BLaER1 (cell line): ENCODE measurements around the gene NLGN2.

Source experiments
- H3K27ac ChIP-seq: shearing (Covaris generic); formaldehyde crosslinking; 2 replicates; pipeline ENCODE4 v1.8.1; 2022
- H3K27me3 ChIP-seq: shearing (Covaris generic); formaldehyde crosslinking; 2 replicates; pipeline ENCODE4 v1.8.1; 2022
- H3K36me3 ChIP-seq: shearing (Covaris generic); formaldehyde crosslinking; 2 replicates; pipeline ENCODE4 v1.8.1; 2022
- H3K4me1 ChIP-seq: shearing (Covaris generic); formaldehyde crosslinking; 2 replicates; pipeline ENCODE4 v1.8.1; 2022
- H3K4me2 ChIP-seq: shearing (Covaris generic); formaldehyde crosslinking; 2 replicates; pipeline ENCODE4 v1.8.1; 2022
- H3K4me3 ChIP-seq: shearing (Covaris generic); formaldehyde crosslinking; 2 replicates; pipeline ENCODE4 v1.8.1; 2022
- H3K9ac ChIP-seq: shearing (Covaris generic); formaldehyde crosslinking; 2 replicates; pipeline ENCODE4 v1.8.1; 2022
- H3K9me3 ChIP-seq: shearing (Covaris generic); formaldehyde crosslinking; 2 replicates; pipeline ENCODE4 v1.8.1; 2022
- H4K20me1 ChIP-seq: shearing (Covaris generic); formaldehyde crosslinking; 2 replicates; pipeline ENCODE4 v1.8.1; 2022
- Cebpa-rat ChIP-seq: shearing (Covaris generic); IDR thresholded peaks from 2 replicates; pipeline ENCODE4 v1.8.1; 2022

NLGN2 gene

GRCh38 chr17:7410634-7411426 is 3.2 kb downstream of the NLGN2 start:
- H3K27ac ChIP-seq: no peak overlapping the region
- no peak overlapping the region for H3K4me3 ChIP-seq
- no peak for TF ChIP-seq Cebpa-rat
- H4K20me1 ChIP-seq: no peaks in the 10 kb centered on the region
- H3K4me2 ChIP-seq: no peak overlapping the region
- H3K9me3 ChIP-seq: no peaks in the 10 kb centered on the region
- H3K36me3 ChIP-seq: peaks cover 42% of the 10 kb centered on the region
- H3K9ac ChIP-seq: no peak overlapping the region
- peaks cover 30% of the 10 kb centered on the region for H3K4me1 ChIP-seq
- no peaks in the 10 kb centered on the region for H3K27me3 ChIP-seq

GRCh38 chr17:7411427-7411750 is 3.7 kb downstream of the NLGN2 start:
- no peak overlapping the region for H3K27ac ChIP-seq
- peaks cover 47% of the 10 kb centered on the region for H3K36me3 ChIP-seq

GRCh38 chr17:7413346-7413985 is 5.8 kb downstream of the NLGN2 start:
- no peaks in the 10 kb centered on the region for H3K9me3 ChIP-seq
- 0 out of 2 replicates have a peak overlapping the region, but pooled peaks have one; percentile 22 for H3K4me3 ChIP-seq
- H3K4me1 ChIP-seq: peaks cover 16% of the 10 kb centered on the region
- peak overlapping the region; percentile 68 for H3K9ac ChIP-seq
- H4K20me1 ChIP-seq: no peaks in the 10 kb centered on the region
- peaks cover 57% of the 10 kb centered on the region for H3K36me3 ChIP-seq
- H3K27ac ChIP-seq: peak overlapping the region; percentile 66
- no peak for TF ChIP-seq Cebpa-rat
- H3K4me2 ChIP-seq: peak overlapping the region; percentile 78
- H3K27me3 ChIP-seq: no peaks in the 10 kb centered on the region

More at GRCh38 chr17:7411427-7411750, 3.7 kb downstream of the NLGN2 start:
- Histone ChIP-seq H3K27me3 (no peaks in the 10 kb centered on the region), H3K4me1 (peaks cover 25% of the 10 kb centered on the region), H4K20me1 (no peaks in the 10 kb centered on the region), H3K9ac (no peak overlapping the region), H3K4me3 (no peak overlapping the region), H3K4me2 (no peak overlapping the region), H3K9me3 (no peaks in the 10 kb centered on the region)
- no peak for TF ChIP-seq Cebpa-rat

- Histone ChIP-seq H3K36me3 (peaks cover 44% of the 10 kb centered on the region), H4K20me1 (no peaks in the 10 kb centered on the region), H3K9me3 (no peaks in the 10 kb centered on the region), H3K27me3 (no peaks in the 10 kb centered on the region), H3K4me2 (no peak overlapping the region), H3K4me3 (no peak overlapping the region), H3K9ac (no peak overlapping the region), H3K27ac (no peak overlapping the region), H3K4me1 (peaks cover 16% of the 10 kb centered on the region)
- no peak for TF ChIP-seq Cebpa-rat
These were observed 7.2 kb downstream of the NLGN2 start for GRCh38 chr17:7414837-7415236.

GRCh38 chr17:7415784-7416183 is 8.1 kb downstream of the NLGN2 start:
- Histone ChIP-seq H3K4me1 (peaks cover 16% of the 10 kb centered on the region), H3K9ac (no peak overlapping the region), H3K4me3 (no peak overlapping the region), H3K36me3 (peaks cover 34% of the 10 kb centered on the region), H3K27me3 (no peaks in the 10 kb centered on the region), H3K4me2 (no peak overlapping the region), H3K27ac (no peak overlapping the region), H4K20me1 (no peaks in the 10 kb centered on the region), H3K9me3 (no peaks in the 10 kb centered on the region)
- TF ChIP-seq Cebpa-rat: no peak

GRCh38 chr17:7416323-7416722 is 8.7 kb downstream of the NLGN2 start:
- no peak overlapping the region for H3K9ac ChIP-seq
- TF ChIP-seq Cebpa-rat: no peak
- H3K9me3 ChIP-seq: no peaks in the 10 kb centered on the region
- H3K36me3 ChIP-seq: peaks cover 33% of the 10 kb centered on the region
- H4K20me1 ChIP-seq: no peaks in the 10 kb centered on the region
- peaks cover 16% of the 10 kb centered on the region for H3K4me1 ChIP-seq
- H3K27me3 ChIP-seq: no peaks in the 10 kb centered on the region
- no peak overlapping the region for H3K4me2 ChIP-seq
- H3K27ac ChIP-seq: no peak overlapping the region
- no peak overlapping the region for H3K4me3 ChIP-seq

- no peak overlapping the region for H3K4me2 ChIP-seq
- peaks cover 16% of the 10 kb centered on the region for H3K4me1 ChIP-seq
- TF ChIP-seq Cebpa-rat: no peak
- no peak overlapping the region for H3K4me3 ChIP-seq
- H4K20me1 ChIP-seq: no peaks in the 10 kb centered on the region
- H3K36me3 ChIP-seq: peaks cover 33% of the 10 kb centered on the region
- H3K27me3 ChIP-seq: no peaks in the 10 kb centered on the region
- H3K9me3 ChIP-seq: no peaks in the 10 kb centered on the region
- no peak overlapping the region for H3K9ac ChIP-seq
- H3K27ac ChIP-seq: no peak overlapping the region
These were observed 9.5 kb downstream of the NLGN2 start for GRCh38 chr17:7417056-7417655.

GRCh38 chr17:7418472-7419152 is 11.0 kb downstream of the NLGN2 start:
- no peak for TF ChIP-seq Cebpa-rat
- H3K9me3 ChIP-seq: no peaks in the 10 kb centered on the region
- no peaks in the 10 kb centered on the region for H3K27me3 ChIP-seq

GRCh38 chr17:7419819-7420610 is 12.4 kb downstream of the NLGN2 start, which contains the start of gene SPEM1:
Gene SPEM1 (plus strand): TSS chr17:7420324. CDS start chr17:7420385, 61 bp downstream.
- Histone ChIP-seq H3K4me3 (no peak within 1 kb of the TSS), H4K20me1 (no peaks in the 10 kb centered on the region), H3K9ac (no peak within 1 kb of the TSS), H3K9me3 (no peaks in the 10 kb centered on the region), H3K4me2 (no peak within 1 kb of the TSS), H3K36me3 (peaks cover 27% of the 10 kb centered on the region), H3K27me3 (no peaks in the 10 kb centered on the region), H3K4me1 (peaks cover 8% of the 10 kb centered on the region), H3K27ac (no peak within 1 kb of the TSS)
- no peak for TF ChIP-seq Cebpa-rat

More at GRCh38 chr17:7418472-7419152, 11.0 kb downstream of the NLGN2 start:
- Histone ChIP-seq H3K27ac (no peak overlapping the region), H3K4me2 (no peak overlapping the region), H4K20me1 (no peaks in the 10 kb centered on the region), H3K36me3 (peaks cover 33% of the 10 kb centered on the region), H3K9ac (no peak overlapping the region), H3K4me3 (no peak overlapping the region), H3K4me1 (peaks cover 5% of the 10 kb centered on the region)
